NCI-H226 (cell line): Measurements from ENCODE around the gene LIN28B.
"Not testable (repeated sequence)": the region's sequence is repeated elsewhere in the genome, so short reads cannot be mapped to it uniquely, and the experiment has no call there.

ENCODE experiments used
- DNase-seq: peaks from one replicate; pipeline ENCODE4 v3.0.0-alpha.2; 2015

LIN28B gene

GRCh38 chr6:104956731-104957294, at the start of gene LIN28B:
TSS of gene LIN28B (plus strand) at chr6:104957107. CDS start at chr6:104957251, 144 bp downstream.
- no peak for DNase-seq

- peak; percentile 7 for DNase-seq
Observed at GRCh38 chr6:104908031-104908887, 48.6 kb upstream of the LIN28B start.

- DNase-seq, result no peak
Observed at GRCh38 chr6:104908888-104909525, 47.9 kb upstream of the LIN28B start.

- no peak for DNase-seq
Observed at GRCh38 chr6:104921896-104922295, 35.0 kb upstream of the LIN28B start.

- DNase-seq, result peak; percentile 39
Observed at GRCh38 chr6:104928141-104928540, 28.8 kb upstream of the LIN28B start.

- no peak for DNase-seq
Observed at GRCh38 chr6:104929353-104929752, 27.6 kb upstream of the LIN28B start.

GRCh38 chr6:104930939-104931338, 26.0 kb upstream of the LIN28B start:
- DNase-seq, result no peak

- DNase-seq, result no peak
Observed at GRCh38 chr6:104936766-104937535, 20.0 kb upstream of the LIN28B start.

- DNase-seq, result no peak
Observed at GRCh38 chr6:104940238-104940892, 16.5 kb upstream of the LIN28B start.

GRCh38 chr6:104940893-104941728, 15.8 kb upstream of the LIN28B start:
- DNase-seq, result no peak

- no peak for DNase-seq
Observed at GRCh38 chr6:104941729-104942091, 15.2 kb upstream of the LIN28B start.

GRCh38 chr6:104943781-104944180, 13.1 kb upstream of the LIN28B start:
- DNase-seq, result no peak

GRCh38 chr6:104949206-104949605, 7.7 kb upstream of the LIN28B start:
- no peak for DNase-seq

- no peak for DNase-seq
Observed at GRCh38 chr6:104951677-104952076, 5.2 kb upstream of the LIN28B start.

GRCh38 chr6:104952911-104953399, 4.0 kb upstream of the LIN28B start:
- no peak for DNase-seq

- DNase-seq, result not testable (repeated sequence)
Observed at GRCh38 chr6:104953400-104954189, 3.3 kb upstream of the LIN28B start.

GRCh38 chr6:104954190-104954797, 2.6 kb upstream of the LIN28B start:
- no peak for DNase-seq

- no peak for DNase-seq
Observed at GRCh38 chr6:104955491-104955890, 1.4 kb upstream of the LIN28B start.

- DNase-seq, result no peak
Observed at GRCh38 chr6:104955927-104956730, 778 bp upstream of the LIN28B start.
